HEK293 (cell line): Measurements from ENCODE around the gene LTBP1.

Source experiments
- CTCF ChIA-PET: fragments of 350-600 bp; formaldehyde crosslinking; extraction: SDS; loops from one replicate; lab custom pipeline; 2021; ENCODE audit warnings: antibody characterized with exemption; lab: Yijun Ruan, JAX
- POLR2A ChIA-PET: fragments of 300-600 bp; formaldehyde crosslinking; extraction: SDS; loops from one replicate; lab custom pipeline; 2020; ENCODE audit warnings: antibody characterized with exemption, inconsistent platforms; lab: Yijun Ruan, JAX
- H3K27ac ChIP-seq: fragments of 200-500 bp; sonication (Bioruptor generic); 2 replicates; pipeline ENCODE4 v1.5.1; 2014; ENCODE audit warnings: low read depth, low read length, control low read depth, inconsistent platforms; ENCODE audit errors: extremely low read depth
- H3K36me3 ChIP-seq, 2 experiments: fragments of 200-500 bp in 1 of 2; sonication (Bioruptor generic) in 1 of 2; 1 replicate in 1 of 2; 2 replicates in 1 of 2; pipeline ENCODE4 v1.5.1; 2014 to 2017; ENCODE audit warnings: inconsistent platforms in 2 of 2, low read length in 2 of 2; ENCODE audit not compliant: control insufficient read depth in 2 of 2, insufficient read depth in 1 of 2
- H3K4me1 ChIP-seq: fragments of 200-500 bp; sonication (Bioruptor generic); 2 replicates; pipeline ENCODE4 v1.5.1; 2014; ENCODE audit warnings: mild to moderate bottlenecking, low read length, inconsistent platforms; ENCODE audit not compliant: control insufficient read depth, insufficient read depth
- H3K4me3 ChIP-seq: 2 replicates; pipeline ENCODE4 v1.5.1; 2011; ENCODE audit warnings: low read depth, mild to moderate bottlenecking, control low read depth, low read length, moderate library complexity
- H3K9me3 ChIP-seq: fragments of 200-500 bp; sonication (Bioruptor generic); 2 replicates; pipeline ENCODE4 v1.5.1; 2014; ENCODE audit warnings: low read depth, low read length, inconsistent platforms; ENCODE audit not compliant: control insufficient read depth, insufficient read depth
- GLI4 ChIP-seq: fragments of 450-650 bp; formaldehyde crosslinking; IDR thresholded peaks from 2 replicates; pipeline ENCODE4 v1.5.1; 2016; ENCODE audit warnings: missing biosample characterization, missing genetic modification characterization
- IKZF3 ChIP-seq: fragments of 450-650 bp; IDR thresholded peaks from 2 replicates; pipeline ENCODE4 v1.5.0; 2018; ENCODE audit warnings: missing biosample characterization, mild to moderate bottlenecking, missing genetic modification characterization, moderate library complexity
- PRDM10 ChIP-seq: fragments of 450-650 bp; formaldehyde crosslinking; IDR thresholded peaks from 2 replicates; pipeline ENCODE4 v1.5.1; 2016; ENCODE audit warnings: missing biosample characterization, missing genetic modification characterization
- WT1 ChIP-seq: fragments of 450-650 bp; formaldehyde crosslinking; IDR thresholded peaks from 2 replicates; pipeline ENCODE4 v1.5.1; 2016; ENCODE audit warnings: missing biosample characterization, missing genetic modification characterization
- ZFP41 ChIP-seq: fragments of 450-650 bp; formaldehyde crosslinking; IDR thresholded peaks from 2 replicates; pipeline ENCODE4 v1.5.1; 2016; ENCODE audit warnings: missing biosample characterization, missing genetic modification characterization, borderline replicate concordance
- ZNF132 ChIP-seq: fragments of 450-650 bp; formaldehyde crosslinking; IDR thresholded peaks from 2 replicates; pipeline ENCODE4 v1.5.1; 2017; ENCODE audit warnings: missing biosample characterization, missing genetic modification characterization, borderline replicate concordance
- ZNF16 ChIP-seq: fragments of 450-650 bp; formaldehyde crosslinking; IDR thresholded peaks from 2 replicates; pipeline ENCODE4 v1.5.1; 2016; ENCODE audit warnings: low read depth, missing biosample characterization, missing genetic modification characterization
- ZNF169 ChIP-seq: fragments of 450-650 bp; formaldehyde crosslinking; IDR thresholded peaks from 2 replicates; pipeline ENCODE4 v1.5.1; 2016; ENCODE audit warnings: missing biosample characterization, missing genetic modification characterization
- ZNF514 ChIP-seq: fragments of 450-650 bp; formaldehyde crosslinking; IDR thresholded peaks from 2 replicates; pipeline ENCODE4 v1.5.1; 2016; ENCODE audit warnings: missing biosample characterization, missing genetic modification characterization
- ZNF521 ChIP-seq: fragments of 450-650 bp; formaldehyde crosslinking; IDR thresholded peaks from 2 replicates; pipeline ENCODE4 v1.5.1; 2017; ENCODE audit warnings: missing biosample characterization, mild to moderate bottlenecking, missing genetic modification characterization
- ZNF529 ChIP-seq: fragments of 450-650 bp; formaldehyde crosslinking; IDR thresholded peaks from 2 replicates; pipeline ENCODE4 v1.5.1; 2017; ENCODE audit warnings: missing genetic modification characterization, missing biosample characterization; ENCODE audit not compliant: insufficient replicate concordance
- ZNF571 ChIP-seq: fragments of 450-650 bp; formaldehyde crosslinking; IDR thresholded peaks from 2 replicates; pipeline ENCODE4 v1.5.0; 2017; ENCODE audit warnings: missing biosample characterization, missing genetic modification characterization
- ZNF626 ChIP-seq: fragments of 450-650 bp; sonication (Bioruptor Pico); formaldehyde crosslinking; IDR thresholded peaks from 2 replicates; pipeline ENCODE4 v1.5.1; 2018; ENCODE audit warnings: missing biosample characterization, missing genetic modification characterization, inconsistent platforms
- ZNF701 ChIP-seq: fragments of 450-650 bp; formaldehyde crosslinking; IDR thresholded peaks from 2 replicates; pipeline ENCODE4 v1.5.1; 2016; ENCODE audit warnings: missing biosample characterization, missing genetic modification characterization
- ZNF792 ChIP-seq: fragments of 450-650 bp; formaldehyde crosslinking; IDR thresholded peaks from 2 replicates; pipeline ENCODE4 v1.5.1; 2016; ENCODE audit warnings: missing biosample characterization, missing genetic modification characterization
- ZNF837 ChIP-seq: fragments of 450-650 bp; formaldehyde crosslinking; IDR thresholded peaks from 2 replicates; pipeline ENCODE4 v1.5.1; 2016; ENCODE audit warnings: missing biosample characterization, missing genetic modification characterization
- TF ChIP-seq, protein P1 (sequence below): fragments of 450-650 bp; formaldehyde crosslinking; IDR thresholded peaks from 2 replicates; pipeline ENCODE4 v1.5.1; 2016; ENCODE audit warnings: missing biosample characterization, missing genetic modification characterization, low read depth
- TF ChIP-seq, protein P2 (sequence below): fragments of 450-650 bp; formaldehyde crosslinking; IDR thresholded peaks from 2 replicates; pipeline ENCODE4 v1.5.1; 2016; ENCODE audit warnings: missing biosample characterization, missing genetic modification characterization
- TF ChIP-seq, protein P3 (sequence below): fragments of 450-650 bp; formaldehyde crosslinking; IDR thresholded peaks from 2 replicates; pipeline ENCODE4 v1.5.1; 2016; ENCODE audit warnings: missing biosample characterization, missing genetic modification characterization
- TF ChIP-seq, protein P4 (sequence below): fragments of 450-650 bp; formaldehyde crosslinking; IDR thresholded peaks from 2 replicates; pipeline ENCODE4; 2016; ENCODE audit warnings: missing biosample characterization, missing genetic modification characterization

Gene LTBP1

DNA sequence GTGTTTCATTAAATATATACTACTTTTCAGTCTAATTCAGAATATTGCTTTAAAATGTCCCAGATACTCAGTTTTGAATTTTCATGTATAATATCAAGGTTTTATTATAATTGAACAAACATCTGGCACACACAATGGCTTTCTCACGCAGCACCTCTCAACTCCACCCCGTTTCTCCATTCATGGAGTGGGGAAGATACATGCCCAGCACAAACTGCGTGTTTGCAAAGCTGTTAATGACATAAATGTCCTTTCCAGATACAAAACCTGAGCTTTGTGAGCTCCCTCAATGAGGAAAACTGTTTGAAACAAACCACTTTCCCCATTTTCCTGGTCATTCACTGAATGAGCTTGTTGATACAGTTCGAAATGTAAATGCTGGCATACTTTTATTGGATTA, 379.3 kb downstream of the LTBP1 start (continued):
- TF ChIP-seq PRDM10 (tag by site-specific recombination) (no peak), ZNF16 (tag by site-specific recombination) (no peak), WT1 (tag by site-specific recombination) (no peak), ZFP41 (no peak)

DNA sequence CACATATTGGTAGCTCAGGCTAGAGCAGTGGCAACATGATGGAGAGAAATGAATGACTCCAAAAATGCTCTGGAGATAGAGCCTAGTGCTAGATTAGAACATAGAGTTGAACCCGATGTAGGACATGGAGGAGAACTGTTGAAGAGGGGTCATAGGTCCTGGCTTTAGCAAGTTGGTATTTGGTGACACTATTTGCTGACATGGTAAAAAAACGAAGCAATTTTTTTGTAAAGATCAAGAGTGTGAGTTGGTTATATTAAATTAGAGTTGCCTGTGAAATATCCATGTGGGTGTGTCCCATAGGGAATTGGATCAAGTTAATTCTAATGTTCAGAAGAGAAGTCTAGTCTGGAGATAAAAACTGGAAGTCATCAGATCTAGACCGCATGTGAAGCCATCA, 386.7 kb downstream of the LTBP1 start:
- no peaks in the 10 kb centered on the region for H3K9me3 ChIP-seq
- TF ChIP-seq ZNF701 (no peak), ZNF571 (tag by site-specific recombination) (no peak), ZNF529 (no peak), ZNF132 (tag by site-specific recombination) (no peak), ZNF792 (tag by site-specific recombination) (no peak), ZNF521 (tag by site-specific recombination) (no peak), GLI4 (tag by site-specific recombination) (no peak), IKZF3 (tag by site-specific recombination) (no peak), ZNF837 (no peak), ZNF169 (tag by site-specific recombination) (no peak), ZNF514 (tag by site-specific recombination) (no peak), ZNF626 (tag by site-specific recombination) (no peak), ZNF16 (tag by site-specific recombination) (no peak)
- TF ChIP-seq, protein P1, sequence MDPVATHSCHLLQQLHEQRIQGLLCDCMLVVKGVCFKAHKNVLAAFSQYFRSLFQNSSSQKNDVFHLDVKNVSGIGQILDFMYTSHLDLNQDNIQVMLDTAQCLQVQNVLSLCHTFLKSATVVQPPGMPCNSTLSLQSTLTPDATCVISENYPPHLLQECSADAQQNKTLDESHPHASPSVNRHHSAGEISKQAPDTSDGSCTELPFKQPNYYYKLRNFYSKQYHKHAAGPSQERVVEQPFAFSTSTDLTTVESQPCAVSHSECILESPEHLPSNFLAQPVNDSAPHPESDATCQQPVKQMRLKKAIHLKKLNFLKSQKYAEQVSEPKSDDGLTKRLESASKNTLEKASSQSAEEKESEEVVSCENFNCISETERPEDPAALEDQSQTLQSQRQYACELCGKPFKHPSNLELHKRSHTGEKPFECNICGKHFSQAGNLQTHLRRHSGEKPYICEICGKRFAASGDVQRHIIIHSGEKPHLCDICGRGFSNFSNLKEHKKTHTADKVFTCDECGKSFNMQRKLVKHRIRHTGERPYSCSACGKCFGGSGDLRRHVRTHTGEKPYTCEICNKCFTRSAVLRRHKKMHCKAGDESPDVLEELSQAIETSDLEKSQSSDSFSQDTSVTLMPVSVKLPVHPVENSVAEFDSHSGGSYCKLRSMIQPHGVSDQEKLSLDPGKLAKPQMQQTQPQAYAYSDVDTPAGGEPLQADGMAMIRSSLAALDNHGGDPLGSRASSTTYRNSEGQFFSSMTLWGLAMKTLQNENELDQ, result no peak
- TF ChIP-seq, protein P2, sequence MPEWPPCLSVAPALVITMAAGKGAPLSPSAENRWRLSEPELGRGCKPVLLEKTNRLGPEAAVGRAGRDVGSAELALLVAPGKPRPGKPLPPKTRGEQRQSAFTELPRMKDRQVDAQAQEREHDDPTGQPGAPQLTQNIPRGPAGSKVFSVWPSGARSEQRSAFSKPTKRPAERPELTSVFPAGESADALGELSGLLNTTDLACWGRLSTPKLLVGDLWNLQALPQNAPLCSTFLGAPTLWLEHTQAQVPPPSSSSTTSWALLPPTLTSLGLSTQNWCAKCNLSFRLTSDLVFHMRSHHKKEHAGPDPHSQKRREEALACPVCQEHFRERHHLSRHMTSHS, result no peak
- TF ChIP-seq, protein P3, sequence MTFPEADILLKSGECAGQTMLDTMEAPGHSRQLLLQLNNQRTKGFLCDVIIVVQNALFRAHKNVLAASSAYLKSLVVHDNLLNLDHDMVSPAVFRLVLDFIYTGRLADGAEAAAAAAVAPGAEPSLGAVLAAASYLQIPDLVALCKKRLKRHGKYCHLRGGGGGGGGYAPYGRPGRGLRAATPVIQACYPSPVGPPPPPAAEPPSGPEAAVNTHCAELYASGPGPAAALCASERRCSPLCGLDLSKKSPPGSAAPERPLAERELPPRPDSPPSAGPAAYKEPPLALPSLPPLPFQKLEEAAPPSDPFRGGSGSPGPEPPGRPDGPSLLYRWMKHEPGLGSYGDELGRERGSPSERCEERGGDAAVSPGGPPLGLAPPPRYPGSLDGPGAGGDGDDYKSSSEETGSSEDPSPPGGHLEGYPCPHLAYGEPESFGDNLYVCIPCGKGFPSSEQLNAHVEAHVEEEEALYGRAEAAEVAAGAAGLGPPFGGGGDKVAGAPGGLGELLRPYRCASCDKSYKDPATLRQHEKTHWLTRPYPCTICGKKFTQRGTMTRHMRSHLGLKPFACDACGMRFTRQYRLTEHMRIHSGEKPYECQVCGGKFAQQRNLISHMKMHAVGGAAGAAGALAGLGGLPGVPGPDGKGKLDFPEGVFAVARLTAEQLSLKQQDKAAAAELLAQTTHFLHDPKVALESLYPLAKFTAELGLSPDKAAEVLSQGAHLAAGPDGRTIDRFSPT, result no peak
- TF ChIP-seq, protein P4, sequence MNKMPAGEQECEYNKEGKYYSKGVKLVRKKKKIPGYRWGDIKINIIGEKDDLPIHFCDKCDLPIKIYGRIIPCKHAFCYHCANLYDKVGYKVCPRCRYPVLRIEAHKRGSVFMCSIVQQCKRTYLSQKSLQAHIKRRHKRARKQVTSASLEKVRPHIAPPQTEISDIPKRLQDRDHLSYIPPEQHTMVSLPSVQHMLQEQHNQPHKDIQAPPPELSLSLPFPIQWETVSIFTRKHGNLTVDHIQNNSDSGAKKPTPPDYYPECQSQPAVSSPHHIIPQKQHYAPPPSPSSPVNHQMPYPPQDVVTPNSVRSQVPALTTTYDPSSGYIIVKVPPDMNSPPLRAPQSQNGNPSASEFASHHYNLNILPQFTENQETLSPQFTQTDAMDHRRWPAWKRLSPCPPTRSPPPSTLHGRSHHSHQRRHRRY, result no peak
- no peak overlapping the region for H3K4me3 ChIP-seq
- no peaks in the 10 kb centered on the region for H3K36me3 ChIP-seq
- ChIA-PET POLR2A (no interaction called here), CTCF (no interaction called here)
- H3K27ac ChIP-seq, result no peak overlapping the region
- no peaks in the 10 kb centered on the region for H3K4me1 ChIP-seq
